Aorta (tissue), 5 donors: ENCODE results near the gene CLBA1. TPM values are rescaled to one million over a fixed set of nuclear protein-coding genes. Genes with fewer than 3 reads are reported as not detected.

Experiments
- ATAC-seq: fragments of 200-7000 bp; cut with Tn5 transposase; one replicate; pipeline ENCODE4 v1.9.1; 2022; ENCODE audit warnings: moderate library complexity; ENCODE audit not compliant: low FRiP score
- DNase-seq, 2 donors: peaks; one replicate each; pipeline ENCODE4 v3.0.0-alpha.2; 2020
- H3K27ac ChIP-seq, 2 donors: one replicate each; pipeline ENCODE4 v1.5.1; 2013; ENCODE audit warnings: low read length in 2 of 2, mild to moderate bottlenecking in 2 of 2, moderate library complexity in 2 of 2, control low read depth in 1 of 2, inconsistent platforms in 1 of 2, low read depth in 1 of 2
- H3K27me3 ChIP-seq, 2 donors: one replicate each; pipeline ENCODE4 v1.6.1; 2013; ENCODE audit warnings: control low read depth in 1 of 2, low read length in 1 of 2, mild to moderate bottlenecking in 1 of 2, moderate library complexity in 1 of 2; ENCODE audit not compliant: insufficient read depth in 2 of 2, control insufficient read depth in 1 of 2
- H3K36me3 ChIP-seq, 2 donors: one replicate each; pipeline ENCODE4 v1.6.1; 2013; ENCODE audit warnings: control low read depth in 1 of 2, low read length in 1 of 2, mild to moderate bottlenecking in 1 of 2; ENCODE audit not compliant: insufficient read depth in 2 of 2, control insufficient read depth in 1 of 2
- H3K4me1 ChIP-seq, 2 donors: one replicate each; pipeline ENCODE4 v1.6.1; 2013; ENCODE audit warnings: low read length in 2 of 2, control low read depth in 1 of 2, mild to moderate bottlenecking in 1 of 2, moderate library complexity in 1 of 2; ENCODE audit not compliant: insufficient read depth in 2 of 2, control insufficient read depth in 1 of 2
- H3K4me3 ChIP-seq, 2 donors: one replicate each; pipeline ENCODE4 v1.5.1; 2013; ENCODE audit warnings: low read length in 2 of 2, control low read depth in 1 of 2, mild to moderate bottlenecking in 1 of 2
- H3K9me3 ChIP-seq: one replicate; pipeline ENCODE4 v1.6.1; 2013; ENCODE audit warnings: mild to moderate bottlenecking, low read length; ENCODE audit not compliant: control insufficient read depth
- WGBS, 2 donors: extraction: QIAGEN DNeasy Blood & Tissue Kit; methylation state at CpG; one replicate each; pipeline ENCODE4 v1.1.7; 2013; 5-methylcytosine and 5-hydroxymethylcytosine counted together
- intact Hi-C, 2 donors: fragments of 100-400 bp; cut with DNase I; formaldehyde crosslinking; loops; one replicate each; pipeline versions ENCODE4 v1.14.2 to v1.15.0; 2022
- polyA plus RNA-seq, 2 donors: library from polyadenylated mRNA; stranded (reverse); fragments of 200-250 nt; gene quantifications; one replicate each; pipeline ENCODE4 v1.2.3, GENCODE V29; 2013
- total RNA-seq, 2 donors: library from RNA; stranded (reverse); fragmentation: NEBNext Ultra II Directional; extraction: Animal tissue kit (Norgen Biotek cat#: 25700); gene quantifications; one replicate each; pipeline ENCODE4 v1.2.1, GENCODE V29; 2021
- donor health status: healthy with polysubstance abuse.
- donor health status: Bipolar disorder and iron deficiency.
- donor health status: DM: no; HTN: no; CAD: no.
- donor health status: DM: no; HTN: no; CAD: no.
- donor health status: DM: yes; HTN: yes; CAD: no.

Gene CLBA1
- total and polyA plus RNA-seq, 4 donors = 1.8 to 10.2 (median 3.9) TPM

DNA sequence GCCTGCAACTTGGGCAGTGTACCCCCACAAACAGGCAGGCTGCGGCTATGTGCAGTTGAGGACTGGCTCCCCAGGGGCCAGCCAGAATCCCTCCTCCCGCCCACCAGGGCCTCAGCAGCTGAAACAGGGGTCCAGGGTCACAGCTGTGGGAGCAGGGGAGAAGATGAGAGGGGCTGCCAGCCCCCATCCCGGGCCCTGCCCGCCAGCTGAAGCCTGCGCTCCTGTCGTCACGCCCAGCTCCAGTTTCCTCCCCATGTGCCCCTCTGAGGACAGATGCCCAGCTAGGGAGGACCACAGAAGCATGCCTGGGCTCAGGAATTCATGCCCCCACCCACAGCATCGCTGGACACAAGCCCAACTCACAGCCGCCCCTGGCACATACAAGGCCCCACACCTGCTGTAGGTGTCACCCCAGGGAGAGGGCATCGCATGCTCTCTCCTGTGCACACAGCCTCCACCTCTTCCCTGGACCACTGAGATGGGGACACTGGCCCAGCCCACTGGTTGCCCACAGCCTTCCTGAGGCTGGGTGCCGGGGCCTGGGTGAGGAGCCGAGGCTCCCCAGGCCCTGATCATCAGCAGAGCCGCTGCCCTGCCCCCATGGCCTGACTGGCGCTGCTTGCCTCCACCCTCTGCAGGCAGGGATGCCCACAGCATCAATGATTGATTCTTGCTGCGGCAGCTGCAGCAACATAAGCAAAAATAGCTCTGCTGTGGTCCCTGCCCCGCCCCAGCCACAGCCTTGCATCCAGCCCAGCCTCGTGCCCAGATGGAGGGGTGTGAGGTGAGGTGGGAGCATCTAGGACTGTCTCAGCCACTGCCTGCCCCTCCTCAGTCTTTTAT lies 3.7 kb upstream of the CLBA1 start:
- intact Hi-C loops = no loop called here

DNA sequence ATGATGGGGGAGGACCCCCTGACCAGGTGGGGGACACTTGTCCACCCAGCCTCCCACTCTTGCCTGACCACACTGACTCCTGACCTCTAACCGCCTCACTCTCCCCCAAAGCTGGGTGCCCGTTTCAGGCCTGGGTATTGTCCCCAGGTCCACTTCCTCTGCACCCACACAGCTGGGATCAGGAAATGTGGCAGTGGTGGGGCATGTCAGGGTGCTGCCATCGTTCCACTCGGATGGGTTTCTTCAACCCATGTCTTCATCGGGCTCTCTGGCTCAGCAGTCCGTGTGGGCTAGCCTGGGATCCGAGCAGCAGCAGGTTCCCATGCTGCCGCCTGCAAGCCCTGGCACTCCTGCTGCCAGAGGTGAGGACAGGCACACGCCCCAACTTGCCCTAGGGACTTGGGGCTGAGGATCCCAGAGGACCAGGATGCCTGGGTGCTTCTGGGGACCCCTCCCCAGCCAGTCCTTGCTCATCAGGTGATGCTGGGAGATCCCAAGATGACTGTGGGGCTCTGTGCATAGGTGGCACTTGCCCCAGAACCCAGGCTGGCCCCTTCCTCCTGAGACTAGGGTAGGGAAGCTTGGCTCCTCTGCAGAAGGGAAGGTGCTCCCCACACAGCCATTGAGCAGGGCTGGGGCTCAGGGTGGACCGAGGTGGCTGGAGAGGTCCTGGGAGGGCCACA lies 2.9 kb upstream of the CLBA1 start:
- intact Hi-C loops = no loop called here
- Histone ChIP-seq H3K4me3 (no peak overlapping the region), H3K9me3 (no peaks in the 10 kb centered on the region), H3K36me3 (no peaks in the 10 kb centered on the region), H3K27ac (no peak overlapping the region), H3K4me1 (no peaks in the 10 kb centered on the region), H3K27me3 (no peaks in the 10 kb centered on the region)
- ATAC-seq = no peak
- 86 to 87% methylated on average over 10 of the region's 10 CpGs for WGBS, 2 donors
- DNase-seq = peak; percentile 36 to 61

More for the DNA sequence above, 3.7 kb upstream of the CLBA1 start:
- H3K27me3 ChIP-seq = no peaks in the 10 kb centered on the region
- DNase-seq (peak; percentile 44 to 74), ATAC-seq (no peak)
- H3K4me3 ChIP-seq = no peak overlapping the region
- H3K36me3 ChIP-seq = no peaks in the 10 kb centered on the region
- no peaks in the 10 kb centered on the region for H3K4me1 ChIP-seq
- no peak overlapping the region for H3K27ac ChIP-seq
- H3K9me3 ChIP-seq = no peaks in the 10 kb centered on the region
- WGBS, 2 donors = 87 to 93% methylated on average over 15 to 17 of the region's 17 CpGs

DNA sequence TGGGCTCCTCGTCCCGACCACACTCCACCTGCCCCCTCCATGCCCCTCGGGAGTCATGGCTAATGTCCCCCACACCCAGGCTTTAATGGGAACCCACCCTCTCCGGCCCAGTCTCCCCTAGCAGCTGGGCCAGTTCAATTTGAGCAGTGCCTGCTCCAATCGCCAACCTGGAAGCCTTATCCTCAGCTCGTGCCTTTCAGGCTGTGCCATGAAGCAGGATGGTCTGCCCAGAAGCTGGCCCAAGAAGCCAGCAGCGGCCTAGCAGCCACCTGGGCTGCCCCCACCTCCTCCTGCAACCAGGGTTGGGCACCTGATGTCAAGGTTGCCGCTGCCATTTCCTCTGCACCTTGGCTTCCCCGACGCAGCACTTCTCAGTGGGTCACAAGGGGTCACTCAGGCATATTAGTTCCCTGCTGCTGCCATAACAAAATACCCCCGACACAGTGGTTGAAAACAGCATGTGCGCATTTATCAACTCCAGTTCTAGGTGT lies 2.3 kb upstream of the CLBA1 start:
- no peaks in the 10 kb centered on the region for H3K4me1 ChIP-seq
- 83 to 85% methylated on average over 12 of the region's 12 CpGs for WGBS, 2 donors

DNA sequence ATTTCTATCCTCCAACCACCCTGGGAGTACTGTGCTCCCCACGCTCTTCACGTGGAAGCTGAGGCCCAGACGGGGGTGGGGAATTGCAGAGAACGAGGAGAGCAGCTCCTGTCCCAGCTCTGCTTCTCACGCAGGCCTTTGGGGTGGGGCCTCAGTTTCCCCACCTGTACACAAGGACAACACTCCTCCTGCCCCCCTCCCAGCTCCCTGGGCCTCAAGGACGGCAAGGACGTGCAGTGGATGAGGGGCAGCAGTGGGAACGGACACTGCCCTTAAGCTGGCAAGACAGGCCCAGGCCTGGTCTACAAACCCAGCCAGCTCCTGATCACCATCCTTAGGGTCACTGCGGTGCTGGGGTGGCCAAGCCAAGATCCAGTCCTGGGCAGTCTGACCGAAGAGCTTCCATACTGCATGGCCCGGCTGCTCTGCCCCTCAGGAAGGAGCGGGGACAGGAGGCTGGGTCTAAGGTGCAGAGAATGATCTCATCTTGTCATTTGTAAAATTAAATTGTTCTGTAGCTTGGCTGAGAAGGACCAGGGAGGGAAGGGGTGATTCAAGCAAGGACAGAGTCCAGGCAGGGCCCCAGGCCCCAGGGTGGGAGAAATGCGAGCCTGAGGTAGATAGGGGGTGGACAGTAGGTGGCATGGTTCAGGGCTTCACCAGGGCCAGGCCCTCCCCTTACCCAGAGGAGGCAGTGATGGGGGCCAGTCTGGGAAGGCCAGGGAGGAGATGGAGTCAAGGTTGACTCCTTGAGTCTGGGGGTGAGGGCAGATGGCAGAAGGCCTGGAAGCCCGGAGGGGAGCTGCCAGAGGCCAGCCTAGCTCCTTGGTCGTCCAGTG lies 1.3 kb upstream of the CLBA1 start:
- Histone ChIP-seq H3K27ac (no peak overlapping the region), H3K9me3 (no peaks in the 10 kb centered on the region), H3K27me3 (no peaks in the 10 kb centered on the region), H3K36me3 (no peaks in the 10 kb centered on the region), H3K4me1 (no peaks in the 10 kb centered on the region), H3K4me3 (no peak overlapping the region)
- ATAC-seq (no peak), DNase-seq (peak; percentile 40 to 63)
- intact Hi-C loops = no loop called here
- 90 to 93% methylated on average over 15 of the region's 15 CpGs for WGBS, 2 donors

More for the DNA sequence above, 2.3 kb upstream of the CLBA1 start:
- H3K27ac ChIP-seq = no peak overlapping the region
- H3K36me3 ChIP-seq = no peaks in the 10 kb centered on the region
- ATAC-seq = no peak
- H3K9me3 ChIP-seq = no peaks in the 10 kb centered on the region
- no peak overlapping the region for H3K4me3 ChIP-seq
- intact Hi-C loops = no loop called here
- H3K27me3 ChIP-seq = no peaks in the 10 kb centered on the region
- DNase-seq = no peak

DNA sequence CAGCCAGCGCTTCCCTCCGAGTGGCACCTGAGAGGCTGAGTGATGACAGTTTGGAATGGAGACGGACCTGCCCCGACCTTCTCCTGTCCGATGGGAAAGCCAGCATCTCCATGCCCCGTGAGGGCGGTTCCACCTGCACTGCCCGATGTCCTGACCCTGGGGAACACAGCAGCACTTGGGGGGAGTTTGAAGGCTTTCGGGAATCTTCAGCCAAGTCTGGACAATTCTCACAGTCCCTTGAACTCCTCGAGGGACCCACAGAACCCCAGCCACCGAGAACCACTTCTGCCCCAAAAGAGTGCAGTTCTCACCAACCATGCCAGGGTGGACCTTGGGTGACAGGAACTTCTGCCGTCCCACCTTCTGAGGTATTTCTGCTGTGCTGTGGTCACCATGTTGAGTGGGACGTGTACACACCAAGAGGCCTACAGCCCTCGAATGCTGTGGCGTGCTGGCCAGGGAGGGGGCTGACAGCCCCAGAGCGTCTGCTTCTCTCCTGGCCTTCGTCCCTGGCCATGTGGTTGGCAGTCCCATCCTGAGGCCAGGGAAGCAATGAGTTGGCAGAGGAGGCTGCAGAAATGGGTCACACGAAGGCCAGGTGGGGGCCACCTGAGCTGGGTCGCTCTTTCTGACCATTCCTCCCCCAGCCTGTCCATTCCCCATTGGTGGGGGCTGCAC lies 1.0 kb downstream of the CLBA1 start:
- H3K27ac ChIP-seq = no peak overlapping the region

DNA sequence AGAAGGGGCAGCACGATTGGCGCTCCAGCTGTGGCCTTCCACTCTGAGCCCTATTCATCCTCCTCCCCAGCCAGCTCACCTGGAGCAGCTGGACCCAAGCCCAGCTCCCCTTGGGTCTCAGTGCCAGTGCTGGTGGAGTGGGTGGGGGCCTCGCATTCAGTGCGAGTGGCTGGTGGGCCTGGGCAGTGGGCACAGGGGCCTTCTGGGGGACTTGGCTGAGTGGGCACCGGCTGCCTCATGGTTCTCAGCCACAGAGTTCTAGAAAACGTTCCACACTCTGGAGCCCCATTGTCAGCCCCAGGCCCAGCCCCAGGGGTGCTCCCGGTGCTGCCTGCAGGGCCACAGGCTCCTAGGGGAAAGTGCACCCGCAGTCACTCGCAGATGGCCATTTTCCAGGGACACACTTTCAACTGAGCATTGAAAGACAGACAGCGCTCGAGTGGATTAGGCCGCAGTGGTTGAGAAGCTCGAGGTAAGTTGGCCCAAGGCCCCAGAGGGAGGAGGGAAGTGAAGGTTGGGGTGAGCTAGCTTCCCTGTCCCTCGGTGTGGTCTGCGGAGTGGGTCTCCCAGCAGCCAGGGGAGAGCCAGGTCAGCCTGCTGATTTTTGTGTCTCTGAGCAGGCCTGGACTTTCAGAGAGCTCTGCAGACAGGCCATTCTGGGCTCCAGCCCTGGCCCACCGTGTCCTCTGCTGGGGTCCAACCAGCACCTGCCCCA lies 3.8 kb downstream of the CLBA1 start:
- DNase-seq (no peak), ATAC-seq (no peak)
- Histone ChIP-seq H3K36me3 (no peaks in the 10 kb centered on the region), H3K4me3 (no peak overlapping the region), H3K27ac (no peak overlapping the region), H3K9me3 (no peaks in the 10 kb centered on the region), H3K4me1 (no peaks in the 10 kb centered on the region), H3K27me3 (no peaks in the 10 kb centered on the region)
- WGBS, 2 donors = 90% methylated on average over 16 of the region's 16 CpGs
- intact Hi-C loops = no loop called here

More for the DNA sequence above, 1.0 kb downstream of the CLBA1 start:
- DNase-seq (no peak), ATAC-seq (no peak)
- intact Hi-C loops = no loop called here
- Histone ChIP-seq H3K4me1 (no peaks in the 10 kb centered on the region), H3K9me3 (no peaks in the 10 kb centered on the region), H3K27me3 (no peaks in the 10 kb centered on the region), H3K36me3 (no peaks in the 10 kb centered on the region), H3K4me3 (no peak overlapping the region)
- WGBS, 2 donors = 64 to 67% methylated on average over 19 of the region's 19 CpGs

DNA sequence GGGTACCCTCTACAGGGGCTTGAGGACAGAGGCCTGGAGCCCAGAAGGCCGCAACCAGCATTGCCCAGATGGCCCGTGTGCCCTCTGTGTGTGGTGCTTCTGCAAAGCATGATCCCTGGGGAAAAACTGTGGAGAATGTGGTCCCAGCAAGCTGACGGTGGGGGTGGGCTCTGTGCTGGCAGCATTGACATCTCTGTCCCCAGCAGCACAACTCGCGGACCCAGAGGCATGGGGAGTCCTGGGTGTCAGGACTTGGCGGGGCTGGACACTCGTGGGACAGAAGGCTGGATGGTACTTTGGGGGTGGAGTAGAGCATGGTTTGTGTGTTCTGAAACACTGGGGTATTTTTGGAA lies 4.3 kb downstream of the CLBA1 start:
- 85% methylated on average over 7 of the region's 7 CpGs for WGBS, 2 donors
- Histone ChIP-seq H3K9me3 (no peaks in the 10 kb centered on the region), H3K27me3 (no peaks in the 10 kb centered on the region), H3K36me3 (no peaks in the 10 kb centered on the region), H3K4me1 (no peaks in the 10 kb centered on the region), H3K4me3 (no peak overlapping the region), H3K27ac (no peak overlapping the region)
- ATAC-seq (no peak), DNase-seq (no peak)
- intact Hi-C loops = no loop called here

DNA sequence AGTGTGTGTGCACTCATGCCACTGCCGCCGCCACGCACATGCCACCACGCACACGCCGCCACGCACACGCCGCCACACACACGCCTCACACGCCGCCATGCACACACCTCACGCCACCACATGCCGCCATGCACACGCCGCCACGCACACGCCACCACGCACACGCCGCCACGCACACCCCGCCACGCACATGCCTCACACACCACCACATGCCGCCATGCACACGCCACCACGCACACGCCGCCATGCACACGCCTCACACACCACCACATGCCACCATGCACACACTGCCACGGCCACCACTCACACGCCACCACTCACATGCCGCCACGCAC lies 6.3 kb downstream of the CLBA1 start:
- no peak overlapping the region for H3K4me3 ChIP-seq
- DNase-seq (no peak), ATAC-seq (no peak)
- H3K27me3 ChIP-seq = no peaks in the 10 kb centered on the region
- H3K4me1 ChIP-seq = no peaks in the 10 kb centered on the region
- H3K36me3 ChIP-seq = no peaks in the 10 kb centered on the region
- intact Hi-C loops = no loop called here
- no peak overlapping the region for H3K27ac ChIP-seq
- 97 to 98% methylated on average over 33 to 34 of the region's 34 CpGs for WGBS, 2 donors
- no peaks in the 10 kb centered on the region for H3K9me3 ChIP-seq
